Endodermal cell (in vitro differentiated cells): ENCODE results near the gene GNB2. TPM values are rescaled to one million over a fixed set of nuclear protein-coding genes. Genes with fewer than 3 reads are reported as not detected.
A peak's percentile ranks its signal among the peaks of the same experiment; 100 is the strongest.
"Not testable (repeated sequence)": the region's sequence is repeated elsewhere in the genome, so short reads cannot be mapped to it uniquely, and the experiment has no call there.

ENCODE experiments used
- DNase-seq: peaks from one replicate; pipeline ENCODE4 v3.0.0-alpha.2; 2017
- H3K27ac ChIP-seq: 2 replicates; pipeline ENCODE4 v1.5.1; 2013; ENCODE audit warnings: mild to moderate bottlenecking, low read depth, low read length, moderate library complexity
- H3K27me3 ChIP-seq: 2 replicates; pipeline ENCODE4 v1.6.1; 2013; ENCODE audit warnings: mild to moderate bottlenecking, low read length, moderate library complexity; ENCODE audit not compliant: insufficient read depth, control insufficient read depth, poor library complexity, severe bottlenecking
- H3K36me3 ChIP-seq: 2 replicates; pipeline ENCODE4 v1.7.0; 2013; ENCODE audit warnings: mild to moderate bottlenecking, low read length, moderate library complexity; ENCODE audit not compliant: control insufficient read depth, insufficient read depth
- H3K4me1 ChIP-seq: one replicate; pipeline ENCODE4 v1.7.0; 2013; ENCODE audit warnings: low read length; ENCODE audit not compliant: control insufficient read depth, insufficient read depth
- H3K4me3 ChIP-seq: 2 replicates; pipeline ENCODE4 v1.5.1; 2013; ENCODE audit warnings: mild to moderate bottlenecking, low read length, moderate library complexity
- H3K9ac ChIP-seq: 2 replicates; pipeline ENCODE4 v1.6.1; 2013; ENCODE audit warnings: mild to moderate bottlenecking, low read length, moderate library complexity; ENCODE audit not compliant: poor library complexity, severe bottlenecking; ENCODE audit errors: extremely low read depth
- H3K9me3 ChIP-seq: 2 replicates; pipeline ENCODE4 v1.6.1; 2013; ENCODE audit warnings: mild to moderate bottlenecking, low read length, moderate library complexity; ENCODE audit not compliant: control insufficient read depth
- H3K27ac Mint-ChIP-seq: 2 replicates; pipeline ENCODE4 v1.8.0; 2020; ENCODE audit warnings: mixed read lengths
- H3K27me3 Mint-ChIP-seq: 2 replicates; pipeline ENCODE4 v1.8.0; 2021; ENCODE audit warnings: mild to moderate bottlenecking, mixed read lengths; ENCODE audit not compliant: insufficient read depth
- H3K36me3 Mint-ChIP-seq: 2 replicates; pipeline ENCODE4 v1.8.0; 2020; ENCODE audit warnings: low read depth, mixed read lengths
- H3K4me1 Mint-ChIP-seq: 2 replicates; pipeline ENCODE4 v1.8.0; 2020; ENCODE audit warnings: mixed read lengths
- H3K4me3 Mint-ChIP-seq: 2 replicates; pipeline ENCODE4 v1.8.0; 2020; ENCODE audit warnings: mild to moderate bottlenecking, moderate library complexity, mixed read lengths
- H3K9me3 Mint-ChIP-seq: 2 replicates; pipeline ENCODE4 v1.8.0; 2020; ENCODE audit warnings: mild to moderate bottlenecking, mixed read lengths
- WGBS, 2 experiments: methylation state at CpG; one replicate each; pipeline versions ENCODE4 v1.1.5 to v1.1.7; 2013; ENCODE audit warnings: missing lambda C conversion rate in 2 of 2, mixed read lengths in 1 of 2; ENCODE audit not compliant: insufficient coverage in 1 of 2, insufficient read length in 1 of 2; 5-methylcytosine and 5-hydroxymethylcytosine counted together
- total RNA-seq, 2 donors: library from RNA; stranded (reverse); fragmentation: NEBNext Ultra II Directional in 1 of 2; extraction: Animal tissue kit (Norgen Biotek cat#: 25700) in 1 of 2; gene quantifications; 2 replicates in 1 of 2; 3 replicates in 1 of 2; pipeline ENCODE4 v1.2.1, GENCODE V29; 2021
- TF ChIP-seq, protein P1 (sequence below): fragments of 200-600 bp; sonication (generic); conservative IDR thresholded peaks from 2 replicates; pipeline ENCODE4 v1.5.0; 2021; ENCODE audit warnings: antibody characterized with exemption, mild to moderate bottlenecking

Gene GNB2
- total RNA-seq, 2 donors from 2014 or later: 197 to 230 TPM

DNA sequence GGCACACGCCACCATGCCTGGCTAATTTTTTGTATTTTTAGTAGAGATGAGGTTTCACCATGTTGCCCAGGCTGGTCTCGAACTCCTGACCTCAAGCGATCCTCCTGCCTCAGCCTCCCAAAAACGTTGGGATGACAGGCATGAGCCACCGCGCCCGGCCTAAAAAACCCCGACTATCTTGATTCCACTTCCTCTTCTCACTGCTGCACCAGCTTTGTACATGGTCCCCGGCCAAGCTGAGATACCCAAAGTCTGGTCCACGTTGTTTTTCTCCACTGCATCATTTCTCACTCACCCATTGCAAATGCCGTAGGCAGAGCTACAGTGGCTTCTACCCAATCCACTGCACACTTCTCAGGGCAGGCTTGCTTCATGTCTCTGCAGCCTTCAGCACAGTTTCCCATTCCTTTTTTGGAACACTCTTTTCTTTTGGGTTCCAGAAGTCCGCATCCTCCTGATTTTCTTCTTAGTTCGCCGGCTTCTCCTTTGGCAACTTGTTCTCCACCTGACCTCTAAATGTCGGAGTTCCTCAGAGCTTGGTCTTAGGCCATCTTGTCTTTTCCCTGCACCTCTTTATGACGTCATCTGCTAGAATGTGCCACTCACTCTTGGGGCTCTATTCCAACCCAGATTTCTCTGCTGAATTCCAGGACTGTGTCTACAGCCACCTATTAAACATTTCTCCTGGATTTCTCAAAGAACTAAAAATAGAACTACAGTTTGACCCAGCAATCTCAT lies 6.0 kb upstream of the GNB2 start:
- Mint-ChIP-seq H3K4me3 (no peak overlapping the region), H3K9me3 (no peaks in the 10 kb centered on the region), H3K27me3 (peaks cover 45% of the 10 kb centered on the region), H3K4me1 (no peaks in the 10 kb centered on the region), H3K36me3 (no peaks in the 10 kb centered on the region), H3K27ac (no peak overlapping the region)
- H3K27ac ChIP-seq: no peak overlapping the region
- no peaks in the 10 kb centered on the region for H3K4me1 ChIP-seq
- 85 to 91% methylated on average over 16 of the region's 16 CpGs for WGBS, 2 experiments
- no peak overlapping the region for H3K4me3 ChIP-seq
- peaks cover 13% of the 10 kb centered on the region for H3K27me3 ChIP-seq
- H3K9ac ChIP-seq: no peak overlapping the region
- no peaks in the 10 kb centered on the region for H3K9me3 ChIP-seq
- H3K36me3 ChIP-seq: no peaks in the 10 kb centered on the region
- no peak for DNase-seq
- TF ChIP-seq, protein P1, sequence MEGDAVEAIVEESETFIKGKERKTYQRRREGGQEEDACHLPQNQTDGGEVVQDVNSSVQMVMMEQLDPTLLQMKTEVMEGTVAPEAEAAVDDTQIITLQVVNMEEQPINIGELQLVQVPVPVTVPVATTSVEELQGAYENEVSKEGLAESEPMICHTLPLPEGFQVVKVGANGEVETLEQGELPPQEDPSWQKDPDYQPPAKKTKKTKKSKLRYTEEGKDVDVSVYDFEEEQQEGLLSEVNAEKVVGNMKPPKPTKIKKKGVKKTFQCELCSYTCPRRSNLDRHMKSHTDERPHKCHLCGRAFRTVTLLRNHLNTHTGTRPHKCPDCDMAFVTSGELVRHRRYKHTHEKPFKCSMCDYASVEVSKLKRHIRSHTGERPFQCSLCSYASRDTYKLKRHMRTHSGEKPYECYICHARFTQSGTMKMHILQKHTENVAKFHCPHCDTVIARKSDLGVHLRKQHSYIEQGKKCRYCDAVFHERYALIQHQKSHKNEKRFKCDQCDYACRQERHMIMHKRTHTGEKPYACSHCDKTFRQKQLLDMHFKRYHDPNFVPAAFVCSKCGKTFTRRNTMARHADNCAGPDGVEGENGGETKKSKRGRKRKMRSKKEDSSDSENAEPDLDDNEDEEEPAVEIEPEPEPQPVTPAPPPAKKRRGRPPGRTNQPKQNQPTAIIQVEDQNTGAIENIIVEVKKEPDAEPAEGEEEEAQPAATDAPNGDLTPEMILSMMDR: no peak

DNA sequence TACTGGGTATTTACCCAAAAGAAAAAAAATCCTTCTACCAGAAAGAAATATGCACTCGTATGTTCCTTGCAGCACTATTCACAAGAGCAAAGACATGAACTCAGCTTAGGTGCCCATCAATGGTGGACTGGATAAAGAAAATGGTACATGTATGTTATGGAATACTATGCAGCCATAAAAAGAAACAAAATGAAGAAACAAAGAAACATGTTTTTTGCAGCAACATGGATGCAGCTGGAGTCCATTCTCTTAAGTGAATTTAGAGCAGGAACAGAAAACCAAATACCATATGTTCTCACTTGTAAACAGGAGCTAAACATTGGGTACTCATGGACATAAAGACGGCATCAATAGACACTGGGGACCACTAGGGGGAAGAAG lies 5.5 kb upstream of the GNB2 start:
- TF ChIP-seq, protein P1: peak; percentile 27
- Histone ChIP-seq H3K27me3 (peaks cover 13% of the 10 kb centered on the region), H3K9ac (no peak overlapping the region), H3K4me3 (no peak overlapping the region), H3K4me1 (no peaks in the 10 kb centered on the region), H3K27ac (no peak overlapping the region), H3K36me3 (no peaks in the 10 kb centered on the region), H3K9me3 (no peaks in the 10 kb centered on the region)
- no peaks in the 10 kb centered on the region for H3K4me1 Mint-ChIP-seq
- H3K36me3 Mint-ChIP-seq: no peaks in the 10 kb centered on the region
- DNase-seq: no peak
- peaks cover 49% of the 10 kb centered on the region for H3K27me3 Mint-ChIP-seq
- H3K4me3 Mint-ChIP-seq: no peak overlapping the region
- H3K9me3 Mint-ChIP-seq: no peaks in the 10 kb centered on the region
- WGBS, 2 experiments: 88 to 96% methylated on average over 1 to 2 of the region's 2 CpGs
- H3K27ac Mint-ChIP-seq: no peak overlapping the region

DNA sequence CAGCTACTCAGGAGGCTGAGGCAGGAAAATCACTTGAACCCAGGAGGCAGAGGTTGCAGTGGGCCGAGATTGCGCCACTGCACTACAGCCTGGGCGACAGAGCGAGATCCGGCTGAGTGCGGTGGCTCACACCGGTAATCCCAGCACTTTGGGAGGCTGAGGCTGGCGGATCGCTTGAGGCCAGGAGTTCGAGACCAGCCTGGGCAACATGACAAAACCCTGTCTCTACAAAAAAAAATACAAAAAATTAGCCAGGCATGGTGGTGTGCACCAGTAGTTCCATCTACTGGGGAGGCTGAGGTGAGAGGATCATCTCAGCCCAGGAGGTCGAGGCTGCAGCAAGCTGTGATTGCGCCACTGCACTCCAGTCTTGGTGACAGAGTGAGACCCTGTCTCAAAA lies 4.4 kb upstream of the GNB2 start:
- not testable (repeated sequence) for H3K4me3 Mint-ChIP-seq, H3K9ac ChIP-seq, H3K9me3 ChIP-seq, H3K4me3 ChIP-seq, H3K36me3 Mint-ChIP-seq, H3K27ac Mint-ChIP-seq, H3K4me1 ChIP-seq, H3K36me3 ChIP-seq, H3K27ac ChIP-seq, DNase-seq, H3K9me3 Mint-ChIP-seq, H3K4me1 Mint-ChIP-seq
- 89 to 95% methylated on average over 9 to 12 of the region's 12 CpGs for WGBS, 2 experiments
- H3K27me3 Mint-ChIP-seq: peaks cover 50% of the 10 kb centered on the region
- H3K27me3 ChIP-seq: peaks cover 13% of the 10 kb centered on the region

DNA sequence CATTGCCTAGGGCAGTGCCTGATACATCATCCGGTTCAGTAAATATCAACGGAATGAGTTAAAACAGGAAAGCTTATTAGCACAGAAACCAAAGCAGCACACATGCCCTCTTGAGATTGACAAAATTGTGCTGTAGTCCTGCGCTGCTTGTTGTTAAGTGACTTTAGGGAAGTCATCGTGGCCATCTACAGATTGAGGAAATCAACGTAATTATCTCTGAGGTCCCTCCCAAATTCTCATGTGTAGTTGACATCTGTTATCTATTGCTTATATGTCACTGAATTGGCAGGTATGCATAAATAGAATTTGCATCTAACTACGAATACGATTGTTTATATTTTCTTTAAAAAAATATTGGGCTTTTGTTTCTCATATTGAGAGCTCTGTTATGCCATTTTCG lies 3.5 kb upstream of the GNB2 start:
- no peaks in the 10 kb centered on the region for H3K36me3 ChIP-seq
- TF ChIP-seq, protein P1: no peak
- no peaks in the 10 kb centered on the region for H3K4me1 ChIP-seq
- 91 to 94% methylated on average over 7 to 8 of the region's 8 CpGs for WGBS, 2 experiments
- H3K4me1 Mint-ChIP-seq: no peaks in the 10 kb centered on the region
- no peak overlapping the region for H3K4me3 Mint-ChIP-seq
- peaks cover 13% of the 10 kb centered on the region for H3K27me3 ChIP-seq
- H3K9me3 ChIP-seq: no peaks in the 10 kb centered on the region
- H3K4me3 ChIP-seq: no peak overlapping the region
- H3K27me3 Mint-ChIP-seq: peaks cover 48% of the 10 kb centered on the region
- H3K36me3 Mint-ChIP-seq: no peaks in the 10 kb centered on the region
- H3K27ac Mint-ChIP-seq: no peak overlapping the region
- DNase-seq: no peak
- no peaks in the 10 kb centered on the region for H3K9me3 Mint-ChIP-seq
- H3K27ac ChIP-seq: no peak overlapping the region
- no peak overlapping the region for H3K9ac ChIP-seq
